Lung (tissue), 12 donors: ENCODE measurements around the gene SMIM14. TPM values are rescaled to one million over a fixed set of nuclear protein-coding genes. Genes with fewer than 3 reads are reported as not detected.
"Not testable (repeated sequence)": the region's sequence is repeated elsewhere in the genome, so short reads cannot be mapped to it uniquely, and the experiment has no call there.

ENCODE experiments used
- ATAC-seq: fragments of 200-7000 bp; cut with Tn5 transposase; one replicate; pipeline ENCODE4 v1.9.1; 2020; ENCODE audit warnings: moderate number of reproducible peaks; ENCODE audit not compliant: insufficient read depth, low FRiP score
- DNase-seq, 3 donors: peaks; one replicate each; pipeline ENCODE4 v3.0.0-alpha.2; 2013 to 2017
- H3K27ac ChIP-seq, 2 donors: one replicate each; pipeline ENCODE4 v1.5.1; 2013; ENCODE audit warnings: mild to moderate bottlenecking in 2 of 2, moderate library complexity in 2 of 2, control low read depth in 1 of 2, inconsistent platforms in 1 of 2, low read depth in 1 of 2, low read length in 1 of 2
- H3K27me3 ChIP-seq, 3 donors: one replicate each; pipeline ENCODE4 v1.5.1; 2013; ENCODE audit warnings: low read length in 2 of 3; ENCODE audit not compliant: control insufficient read depth in 3 of 3, insufficient read depth in 3 of 3
- H3K36me3 ChIP-seq, 4 donors: one replicate each; pipeline ENCODE4 v1.5.1; 2013; ENCODE audit warnings: low read length in 4 of 4, mild to moderate bottlenecking in 1 of 4, moderate library complexity in 1 of 4; ENCODE audit not compliant: control insufficient read depth in 4 of 4, insufficient read depth in 4 of 4
- H3K4me1 ChIP-seq, 5 donors: one replicate each; pipeline ENCODE4 v1.5.1; 2013; ENCODE audit warnings: low read length in 5 of 5, mild to moderate bottlenecking in 2 of 5, moderate library complexity in 1 of 5; ENCODE audit not compliant: control insufficient read depth in 5 of 5, insufficient read depth in 5 of 5
- H3K4me3 ChIP-seq: one replicate; pipeline ENCODE4 v1.5.1; 2013; ENCODE audit warnings: mild to moderate bottlenecking, control low read depth, moderate library complexity
- H3K9ac ChIP-seq, 2 donors: one replicate each; pipeline ENCODE4 v1.5.1; 2013; ENCODE audit warnings: low read length in 2 of 2, control low read depth in 1 of 2; ENCODE audit not compliant: insufficient read depth in 1 of 2
- H3K9me3 ChIP-seq, 4 donors: one replicate each; pipeline ENCODE4 v1.5.1; 2013; ENCODE audit warnings: low read length in 3 of 4, mild to moderate bottlenecking in 1 of 4, moderate library complexity in 1 of 4; ENCODE audit not compliant: control insufficient read depth in 4 of 4, insufficient read depth in 3 of 4
- WGBS, 2 donors: extraction: QIAGEN DNeasy Blood & Tissue Kit; methylation state at CpG; one replicate each; pipeline ENCODE4 v1.1.7; 2013; 5-methylcytosine and 5-hydroxymethylcytosine counted together
- polyA plus RNA-seq, 2 donors: library from polyadenylated mRNA; stranded (reverse); fragments of 200-250 nt; gene quantifications; one replicate each; pipeline ENCODE4 v1.2.1, GENCODE V29; 2013
- total RNA-seq, 2 donors: library from RNA; depleted of rRNA in 1 of 2; stranded (reverse); fragments of >200 nt in 1 of 2; gene quantifications; one replicate each; pipeline ENCODE4 v1.2.1, GENCODE V29; 2014 to 2021
- TF ChIP-seq, protein P1 (sequence below): IDR thresholded peaks from 2 replicates; pipeline ENCODE4 v1.5.1; 2012; ENCODE audit warnings: mild to moderate bottlenecking; ENCODE audit errors: control extremely low read depth, extremely low read depth
- donor health status: control.
- donor health status: control.
- donor health status: Bipolar disorder and iron deficiency.
- donor health status: healthy.
- donor health status: DM: yes; HTN: yes; CAD: no.

The SMIM14 gene
- total and polyA plus RNA-seq, 4 donors, result 23.4 to 52.1 (median 33.7) TPM

DNA sequence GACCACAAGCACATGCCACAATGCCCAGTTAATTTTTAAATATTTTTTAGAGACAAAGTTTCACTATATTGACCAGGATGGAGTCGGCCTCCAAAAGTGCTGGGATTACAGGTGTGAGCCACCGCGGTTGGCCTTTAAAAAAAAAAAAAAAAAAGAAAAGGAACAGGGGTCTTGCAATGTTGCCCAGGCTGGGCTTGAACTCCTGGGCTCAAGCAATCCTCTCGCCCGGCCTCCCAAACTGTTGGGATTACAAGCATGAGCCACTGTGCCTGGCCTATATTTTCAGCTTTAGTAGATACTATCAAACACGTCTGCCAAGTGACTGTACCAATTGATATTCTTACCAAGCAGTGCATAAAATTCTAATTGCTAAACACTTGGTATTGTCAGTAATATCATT is 120.2 kb downstream of the SMIM14 start:
- DNase-seq (no peak), ATAC-seq (no peak)
- no peaks in the 10 kb centered on the region for H3K27me3 ChIP-seq
- H3K4me3 ChIP-seq, result no peak overlapping the region
- peaks cover 0 to 7% (median 0%) of the 10 kb centered on the region in 5 donors for H3K4me1 ChIP-seq
- H3K36me3 ChIP-seq, result peaks cover 0 to 23% (median 4%) of the 10 kb centered on the region in 4 donors
- no peak overlapping the region for H3K27ac ChIP-seq
- 90 to 97% methylated on average over 6 of the region's 6 CpGs for WGBS, 2 donors
- H3K9ac ChIP-seq, result no peak overlapping the region
- no peaks in the 10 kb centered on the region for H3K9me3 ChIP-seq
- TF ChIP-seq, protein P1, sequence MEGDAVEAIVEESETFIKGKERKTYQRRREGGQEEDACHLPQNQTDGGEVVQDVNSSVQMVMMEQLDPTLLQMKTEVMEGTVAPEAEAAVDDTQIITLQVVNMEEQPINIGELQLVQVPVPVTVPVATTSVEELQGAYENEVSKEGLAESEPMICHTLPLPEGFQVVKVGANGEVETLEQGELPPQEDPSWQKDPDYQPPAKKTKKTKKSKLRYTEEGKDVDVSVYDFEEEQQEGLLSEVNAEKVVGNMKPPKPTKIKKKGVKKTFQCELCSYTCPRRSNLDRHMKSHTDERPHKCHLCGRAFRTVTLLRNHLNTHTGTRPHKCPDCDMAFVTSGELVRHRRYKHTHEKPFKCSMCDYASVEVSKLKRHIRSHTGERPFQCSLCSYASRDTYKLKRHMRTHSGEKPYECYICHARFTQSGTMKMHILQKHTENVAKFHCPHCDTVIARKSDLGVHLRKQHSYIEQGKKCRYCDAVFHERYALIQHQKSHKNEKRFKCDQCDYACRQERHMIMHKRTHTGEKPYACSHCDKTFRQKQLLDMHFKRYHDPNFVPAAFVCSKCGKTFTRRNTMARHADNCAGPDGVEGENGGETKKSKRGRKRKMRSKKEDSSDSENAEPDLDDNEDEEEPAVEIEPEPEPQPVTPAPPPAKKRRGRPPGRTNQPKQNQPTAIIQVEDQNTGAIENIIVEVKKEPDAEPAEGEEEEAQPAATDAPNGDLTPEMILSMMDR, result no peak

DNA sequence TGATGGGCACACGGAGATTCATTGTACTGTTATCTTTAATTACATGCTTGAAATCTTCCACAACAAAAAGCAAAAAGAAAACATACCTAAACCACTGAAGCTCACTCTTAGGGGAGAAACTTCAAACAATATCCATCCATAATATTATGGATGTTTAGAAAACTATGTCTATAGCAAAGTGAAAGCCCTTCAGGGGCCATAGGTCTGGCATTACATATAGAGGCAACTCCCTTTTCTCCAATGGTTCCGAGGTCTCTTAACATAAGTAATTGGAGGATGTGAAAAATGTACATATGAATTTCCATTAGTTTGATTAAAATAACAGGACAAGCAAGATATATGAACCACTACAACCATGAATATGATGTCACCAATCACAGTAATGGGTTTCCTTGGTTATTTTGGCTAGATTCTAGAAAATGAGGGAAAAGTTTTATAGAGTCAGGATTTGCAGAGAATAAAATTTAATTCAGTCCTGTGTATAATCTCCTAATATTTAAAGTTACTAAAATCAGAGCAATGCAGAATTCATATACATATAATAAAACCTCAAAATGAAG is 122.2 kb downstream of the SMIM14 start:
- no peak overlapping the region for H3K27ac ChIP-seq

DNA sequence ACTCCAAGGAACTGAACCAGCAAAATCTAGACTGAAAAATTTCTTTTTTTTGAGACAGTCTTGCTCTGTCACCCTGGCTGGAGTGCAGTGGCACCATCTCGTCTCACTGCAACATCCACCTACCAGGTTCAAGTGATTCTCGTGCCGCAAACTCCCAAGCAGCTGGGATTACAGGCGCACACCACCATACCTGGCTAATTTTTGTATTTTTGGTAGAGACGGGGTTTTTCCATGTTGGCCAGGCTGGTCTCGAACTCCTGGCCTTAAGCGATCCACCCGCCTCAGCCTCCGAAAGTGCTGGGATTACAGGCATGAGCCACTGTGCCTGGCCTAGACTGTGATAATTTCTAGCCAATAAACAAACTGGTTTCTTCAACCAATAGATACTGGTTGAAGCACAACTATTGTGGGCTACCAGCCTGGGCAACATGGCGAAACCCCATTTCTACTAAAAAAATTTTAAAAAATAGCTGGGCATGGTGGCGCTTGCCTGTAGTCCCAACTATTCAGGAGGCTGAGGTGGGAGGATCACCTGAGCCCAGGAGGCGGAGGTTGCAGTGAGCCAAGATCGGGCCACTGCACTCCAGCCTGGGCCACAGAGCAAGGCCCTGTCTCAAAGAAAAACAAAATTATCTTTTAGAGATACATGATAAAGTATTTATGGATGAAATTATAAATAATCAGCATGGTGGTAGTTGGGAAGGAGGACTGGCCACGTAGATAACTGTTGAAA is 122.8 kb downstream of the SMIM14 start:
- peaks cover 4 to 38% (median 9%) of the 10 kb centered on the region in 4 donors for H3K36me3 ChIP-seq

More for the DNA sequence above, 122.2 kb downstream of the SMIM14 start:
- H3K36me3 ChIP-seq, result peaks cover 4 to 38% (median 9%) of the 10 kb centered on the region in 4 donors
- DNase-seq, result no peak
- TF ChIP-seq, protein P1, result no peak
- 89 to 99% methylated on average over 2 of the region's 2 CpGs for WGBS, 2 donors
- no peak overlapping the region for H3K4me3 ChIP-seq
- H3K9me3 ChIP-seq, result no peaks in the 10 kb centered on the region
- peaks cover 0 to under 1% (median 0%) of the 10 kb centered on the region in 5 donors for H3K4me1 ChIP-seq
- H3K9ac ChIP-seq, result no peak overlapping the region
- no peak for ATAC-seq
- no peaks in the 10 kb centered on the region for H3K27me3 ChIP-seq

DNA sequence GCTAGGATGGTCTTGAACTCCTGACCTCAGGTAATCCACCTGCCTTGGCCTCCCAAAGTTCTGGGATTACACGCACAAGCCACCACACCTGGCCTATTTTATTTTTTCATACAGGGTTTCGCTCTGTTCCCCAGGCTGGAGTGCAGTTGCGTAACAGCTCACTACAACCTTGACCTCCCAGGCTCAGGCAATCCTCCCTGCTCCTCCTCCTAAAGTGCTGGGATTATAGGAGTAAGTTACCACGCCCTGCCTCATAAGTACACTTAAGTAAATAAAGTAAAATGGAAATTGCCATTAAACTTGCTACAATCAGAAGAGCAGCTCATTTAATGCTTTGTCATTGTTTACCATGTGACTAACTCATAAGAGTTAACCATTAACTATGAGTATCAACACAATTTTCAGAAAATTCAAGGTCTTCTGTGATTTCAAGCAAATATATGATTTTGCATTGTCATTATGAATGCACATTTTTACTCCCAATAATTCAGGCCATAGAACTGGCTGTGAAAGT is 123.7 kb downstream of the SMIM14 start:
- no peak overlapping the region for H3K27ac ChIP-seq
- ATAC-seq, result peak; percentile 41

More for the DNA sequence above, 122.8 kb downstream of the SMIM14 start:
- not testable (repeated sequence) for H3K9me3 ChIP-seq, ATAC-seq, H3K4me3 ChIP-seq, H3K27me3 ChIP-seq, H3K27ac ChIP-seq, H3K4me1 ChIP-seq, H3K9ac ChIP-seq, DNase-seq
- WGBS, 2 donors, result 96 to 97% methylated on average over 14 of the region's 14 CpGs

DNA sequence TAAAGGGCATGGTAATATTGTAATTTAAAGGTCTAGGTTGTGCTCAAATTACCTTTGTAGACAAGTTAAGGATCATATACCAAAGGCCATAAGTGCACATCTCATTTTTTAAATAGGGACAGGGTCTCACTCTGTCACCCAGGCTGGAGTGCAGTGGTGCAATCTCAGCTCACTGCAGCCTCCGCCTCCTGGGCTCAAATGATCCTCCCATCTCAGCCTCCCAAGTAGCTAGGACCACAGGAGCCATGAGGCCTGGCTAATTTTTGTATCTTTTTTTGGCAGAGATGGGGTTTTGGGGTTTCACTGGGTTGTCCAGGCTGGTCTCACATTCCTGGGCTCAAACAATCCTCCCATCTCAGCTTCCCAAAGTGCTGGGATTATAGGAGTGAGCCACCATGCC is 124.4 kb downstream of the SMIM14 start:
- peaks cover 10 to 45% (median 11%) of the 10 kb centered on the region in 4 donors for H3K36me3 ChIP-seq
- H3K9me3 ChIP-seq, H3K27me3 ChIP-seq, DNase-seq, ATAC-seq, H3K4me3 ChIP-seq, H3K4me1 ChIP-seq, H3K9ac ChIP-seq, H3K27ac ChIP-seq: not testable (repeated sequence)
- 96% methylated on average over 1 of the region's 1 CpG for WGBS, 2 donors

More for the DNA sequence above, 123.7 kb downstream of the SMIM14 start:
- no peaks in the 10 kb centered on the region for H3K9me3 ChIP-seq
- no peak overlapping the region for H3K9ac ChIP-seq
- DNase-seq, result peak in 1 of 3 donors; percentile 27
- no peaks in the 10 kb centered on the region for H3K4me1 ChIP-seq
- TF ChIP-seq, protein P1, result no peak
- peaks cover 8 to 42% (median 10%) of the 10 kb centered on the region in 4 donors for H3K36me3 ChIP-seq
- no peak overlapping the region for H3K4me3 ChIP-seq
- H3K27me3 ChIP-seq, result no peaks in the 10 kb centered on the region
- 68 to 94% methylated on average over 4 of the region's 4 CpGs for WGBS, 2 donors
